Measurements from ENCODE around the gene BAZ2B. TPM values are rescaled to one million over a fixed set of nuclear protein-coding genes. Genes with fewer than 3 reads are reported as not detected.

The BAZ2B gene
- total and polyA plus RNA-seq, 2 experiments from 2014 or later, result 51.7 to 62.9 TPM

DNA sequence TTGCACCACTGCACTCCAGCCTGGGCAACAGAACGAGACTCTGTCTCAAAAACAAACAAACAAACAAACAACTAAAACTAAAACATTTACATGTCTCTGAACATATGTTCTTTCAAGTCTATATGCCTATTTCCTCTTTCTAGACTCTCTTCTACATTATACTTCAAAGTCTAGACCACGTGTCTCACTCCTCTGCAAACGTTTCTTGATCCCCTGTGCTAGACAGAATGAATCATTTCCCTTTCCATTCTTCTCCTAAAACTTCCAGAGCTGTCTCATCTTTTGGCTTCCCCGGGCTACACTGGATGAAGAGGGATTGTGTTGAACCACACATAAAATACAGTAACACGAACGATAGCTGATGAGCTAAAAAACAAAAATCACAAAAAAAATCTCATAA, 67.1 kb downstream of the BAZ2B start:
- H3K27me3 Mint-ChIP-seq (ENCODE audit: insufficient read depth, low read depth, poor library complexity), result peaks cover 2% of the 10 kb centered on the region
- no peak for ATAC-seq

More for the DNA sequence above, 67.1 kb downstream of the BAZ2B start:
- no peak for DNase-seq (ENCODE audit: low spot score)
- TF ChIP-seq POLR2AphosphoS5 (IDR thresholded peaks at IDR 0.05; ENCODE audit: low read depth), result no peak
- TF ChIP-seq, protein P1, sequence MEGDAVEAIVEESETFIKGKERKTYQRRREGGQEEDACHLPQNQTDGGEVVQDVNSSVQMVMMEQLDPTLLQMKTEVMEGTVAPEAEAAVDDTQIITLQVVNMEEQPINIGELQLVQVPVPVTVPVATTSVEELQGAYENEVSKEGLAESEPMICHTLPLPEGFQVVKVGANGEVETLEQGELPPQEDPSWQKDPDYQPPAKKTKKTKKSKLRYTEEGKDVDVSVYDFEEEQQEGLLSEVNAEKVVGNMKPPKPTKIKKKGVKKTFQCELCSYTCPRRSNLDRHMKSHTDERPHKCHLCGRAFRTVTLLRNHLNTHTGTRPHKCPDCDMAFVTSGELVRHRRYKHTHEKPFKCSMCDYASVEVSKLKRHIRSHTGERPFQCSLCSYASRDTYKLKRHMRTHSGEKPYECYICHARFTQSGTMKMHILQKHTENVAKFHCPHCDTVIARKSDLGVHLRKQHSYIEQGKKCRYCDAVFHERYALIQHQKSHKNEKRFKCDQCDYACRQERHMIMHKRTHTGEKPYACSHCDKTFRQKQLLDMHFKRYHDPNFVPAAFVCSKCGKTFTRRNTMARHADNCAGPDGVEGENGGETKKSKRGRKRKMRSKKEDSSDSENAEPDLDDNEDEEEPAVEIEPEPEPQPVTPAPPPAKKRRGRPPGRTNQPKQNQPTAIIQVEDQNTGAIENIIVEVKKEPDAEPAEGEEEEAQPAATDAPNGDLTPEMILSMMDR (conservative IDR thresholded peaks at IDR 0.05; ENCODE audit: low read depth in 2 of 2), result no peak
- no peak for TF ChIP-seq STAT1 (IDR thresholded peaks at IDR 0.05; ENCODE audit: unreplicated experiment)
- no peak for TF ChIP-seq ZNF114 (CRISPR knock-in tag; IDR thresholded peaks at IDR 0.05)
- TF ChIP-seq, protein P2, sequence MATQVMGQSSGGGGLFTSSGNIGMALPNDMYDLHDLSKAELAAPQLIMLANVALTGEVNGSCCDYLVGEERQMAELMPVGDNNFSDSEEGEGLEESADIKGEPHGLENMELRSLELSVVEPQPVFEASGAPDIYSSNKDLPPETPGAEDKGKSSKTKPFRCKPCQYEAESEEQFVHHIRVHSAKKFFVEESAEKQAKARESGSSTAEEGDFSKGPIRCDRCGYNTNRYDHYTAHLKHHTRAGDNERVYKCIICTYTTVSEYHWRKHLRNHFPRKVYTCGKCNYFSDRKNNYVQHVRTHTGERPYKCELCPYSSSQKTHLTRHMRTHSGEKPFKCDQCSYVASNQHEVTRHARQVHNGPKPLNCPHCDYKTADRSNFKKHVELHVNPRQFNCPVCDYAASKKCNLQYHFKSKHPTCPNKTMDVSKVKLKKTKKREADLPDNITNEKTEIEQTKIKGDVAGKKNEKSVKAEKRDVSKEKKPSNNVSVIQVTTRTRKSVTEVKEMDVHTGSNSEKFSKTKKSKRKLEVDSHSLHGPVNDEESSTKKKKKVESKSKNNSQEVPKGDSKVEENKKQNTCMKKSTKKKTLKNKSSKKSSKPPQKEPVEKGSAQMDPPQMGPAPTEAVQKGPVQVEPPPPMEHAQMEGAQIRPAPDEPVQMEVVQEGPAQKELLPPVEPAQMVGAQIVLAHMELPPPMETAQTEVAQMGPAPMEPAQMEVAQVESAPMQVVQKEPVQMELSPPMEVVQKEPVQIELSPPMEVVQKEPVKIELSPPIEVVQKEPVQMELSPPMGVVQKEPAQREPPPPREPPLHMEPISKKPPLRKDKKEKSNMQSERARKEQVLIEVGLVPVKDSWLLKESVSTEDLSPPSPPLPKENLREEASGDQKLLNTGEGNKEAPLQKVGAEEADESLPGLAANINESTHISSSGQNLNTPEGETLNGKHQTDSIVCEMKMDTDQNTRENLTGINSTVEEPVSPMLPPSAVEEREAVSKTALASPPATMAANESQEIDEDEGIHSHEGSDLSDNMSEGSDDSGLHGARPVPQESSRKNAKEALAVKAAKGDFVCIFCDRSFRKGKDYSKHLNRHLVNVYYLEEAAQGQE (IDR thresholded peaks at IDR 0.05; ENCODE audit: unreplicated experiment), result no peak
- TF ChIP-seq JUNB (IDR thresholded peaks at IDR 0.05; ENCODE audit: unreplicated experiment), result no peak
- TF ChIP-seq ZNF331 (CRISPR knock-in tag; IDR thresholded peaks at IDR 0.05; ENCODE audit: low read depth), result no peak
- TF ChIP-seq EZH2phosphoT487 (IDR thresholded peaks at IDR 0.05; ENCODE audit: unreplicated experiment), result no peak
- TF ChIP-seq CREB1 (CRISPR knock-in tag; IDR thresholded peaks at IDR 0.05; ENCODE audit: low read depth), result no peak
- TF ChIP-seq, protein P3, sequence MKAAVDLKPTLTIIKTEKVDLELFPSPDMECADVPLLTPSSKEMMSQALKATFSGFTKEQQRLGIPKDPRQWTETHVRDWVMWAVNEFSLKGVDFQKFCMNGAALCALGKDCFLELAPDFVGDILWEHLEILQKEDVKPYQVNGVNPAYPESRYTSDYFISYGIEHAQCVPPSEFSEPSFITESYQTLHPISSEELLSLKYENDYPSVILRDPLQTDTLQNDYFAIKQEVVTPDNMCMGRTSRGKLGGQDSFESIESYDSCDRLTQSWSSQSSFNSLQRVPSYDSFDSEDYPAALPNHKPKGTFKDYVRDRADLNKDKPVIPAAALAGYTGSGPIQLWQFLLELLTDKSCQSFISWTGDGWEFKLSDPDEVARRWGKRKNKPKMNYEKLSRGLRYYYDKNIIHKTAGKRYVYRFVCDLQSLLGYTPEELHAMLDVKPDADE (IDR thresholded peaks at IDR 0.05), result no peak
- TF ChIP-seq, protein P4, sequence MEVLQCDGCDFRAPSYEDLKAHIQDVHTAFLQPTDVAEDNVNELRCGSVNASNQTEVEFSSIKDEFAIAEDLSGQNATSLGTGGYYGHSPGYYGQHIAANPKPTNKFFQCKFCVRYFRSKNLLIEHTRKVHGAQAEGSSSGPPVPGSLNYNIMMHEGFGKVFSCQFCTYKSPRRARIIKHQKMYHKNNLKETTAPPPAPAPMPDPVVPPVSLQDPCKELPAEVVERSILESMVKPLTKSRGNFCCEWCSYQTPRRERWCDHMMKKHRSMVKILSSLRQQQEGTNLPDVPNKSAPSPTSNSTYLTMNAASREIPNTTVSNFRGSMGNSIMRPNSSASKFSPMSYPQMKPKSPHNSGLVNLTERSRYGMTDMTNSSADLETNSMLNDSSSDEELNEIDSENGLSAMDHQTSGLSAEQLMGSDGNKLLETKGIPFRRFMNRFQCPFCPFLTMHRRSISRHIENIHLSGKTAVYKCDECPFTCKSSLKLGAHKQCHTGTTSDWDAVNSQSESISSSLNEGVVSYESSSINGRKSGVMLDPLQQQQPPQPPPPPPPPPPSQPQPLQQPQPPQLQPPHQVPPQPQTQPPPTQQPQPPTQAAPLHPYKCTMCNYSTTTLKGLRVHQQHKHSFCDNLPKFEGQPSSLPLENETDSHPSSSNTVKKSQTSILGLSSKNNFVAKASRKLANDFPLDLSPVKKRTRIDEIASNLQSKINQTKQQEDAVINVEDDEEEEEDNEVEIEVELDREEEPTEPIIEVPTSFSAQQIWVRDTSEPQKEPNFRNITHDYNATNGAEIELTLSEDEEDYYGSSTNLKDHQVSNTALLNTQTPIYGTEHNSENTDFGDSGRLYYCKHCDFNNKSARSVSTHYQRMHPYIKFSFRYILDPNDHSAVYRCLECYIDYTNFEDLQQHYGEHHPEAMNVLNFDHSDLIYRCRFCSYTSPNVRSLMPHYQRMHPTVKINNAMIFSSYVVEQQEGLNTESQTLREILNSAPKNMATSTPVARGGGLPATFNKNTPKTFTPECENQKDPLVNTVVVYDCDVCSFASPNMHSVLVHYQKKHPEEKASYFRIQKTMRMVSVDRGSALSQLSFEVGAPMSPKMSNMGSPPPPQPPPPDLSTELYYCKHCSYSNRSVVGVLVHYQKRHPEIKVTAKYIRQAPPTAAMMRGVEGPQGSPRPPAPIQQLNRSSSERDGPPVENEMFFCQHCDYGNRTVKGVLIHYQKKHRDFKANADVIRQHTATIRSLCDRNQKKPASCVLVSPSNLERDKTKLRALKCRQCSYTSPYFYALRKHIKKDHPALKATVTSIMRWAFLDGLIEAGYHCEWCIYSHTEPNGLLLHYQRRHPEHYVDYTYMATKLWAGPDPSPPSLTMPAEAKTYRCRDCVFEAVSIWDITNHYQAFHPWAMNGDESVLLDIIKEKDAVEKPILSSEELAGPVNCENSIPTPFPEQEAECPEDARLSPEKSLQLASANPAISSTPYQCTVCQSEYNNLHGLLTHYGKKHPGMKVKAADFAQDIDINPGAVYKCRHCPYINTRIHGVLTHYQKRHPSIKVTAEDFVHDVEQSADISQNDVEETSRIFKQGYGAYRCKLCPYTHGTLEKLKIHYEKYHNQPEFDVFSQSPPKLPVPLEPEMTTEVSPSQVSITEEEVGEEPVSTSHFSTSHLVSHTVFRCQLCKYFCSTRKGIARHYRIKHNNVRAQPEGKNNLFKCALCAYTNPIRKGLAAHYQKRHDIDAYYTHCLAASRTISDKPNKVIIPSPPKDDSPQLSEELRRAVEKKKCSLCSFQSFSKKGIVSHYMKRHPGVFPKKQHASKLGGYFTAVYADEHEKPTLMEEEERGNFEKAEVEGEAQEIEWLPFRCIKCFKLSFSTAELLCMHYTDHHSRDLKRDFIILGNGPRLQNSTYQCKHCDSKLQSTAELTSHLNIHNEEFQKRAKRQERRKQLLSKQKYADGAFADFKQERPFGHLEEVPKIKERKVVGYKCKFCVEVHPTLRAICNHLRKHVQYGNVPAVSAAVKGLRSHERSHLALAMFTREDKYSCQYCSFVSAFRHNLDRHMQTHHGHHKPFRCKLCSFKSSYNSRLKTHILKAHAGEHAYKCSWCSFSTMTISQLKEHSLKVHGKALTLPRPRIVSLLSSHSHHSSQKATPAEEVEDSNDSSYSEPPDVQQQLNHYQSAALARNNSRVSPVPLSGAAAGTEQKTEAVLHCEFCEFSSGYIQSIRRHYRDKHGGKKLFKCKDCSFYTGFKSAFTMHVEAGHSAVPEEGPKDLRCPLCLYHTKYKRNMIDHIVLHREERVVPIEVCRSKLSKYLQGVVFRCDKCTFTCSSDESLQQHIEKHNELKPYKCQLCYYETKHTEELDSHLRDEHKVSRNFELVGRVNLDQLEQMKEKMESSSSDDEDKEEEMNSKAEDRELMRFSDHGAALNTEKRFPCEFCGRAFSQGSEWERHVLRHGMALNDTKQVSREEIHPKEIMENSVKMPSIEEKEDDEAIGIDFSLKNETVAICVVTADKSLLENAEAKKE (CRISPR knock-in tag; IDR thresholded peaks at IDR 0.05), result no peak
- TF ChIP-seq EZH2 (IDR thresholded peaks at IDR 0.05; ENCODE audit: low read depth, unreplicated experiment), result no peak
- no peak for TF ChIP-seq NANOG (IDR thresholded peaks at IDR 0.05; ENCODE audit: borderline replicate concordance)
- Histone ChIP-seq H3K4me2 (no peak overlapping the region), H3K79me2 (replicated peaks; ENCODE audit: insufficient read depth) (no peaks in the 10 kb centered on the region), H3K4me1 (ENCODE audit: insufficient read depth) (peaks cover 8% of the 10 kb centered on the region; the same call in 1 of the 2 replicates), H3K27ac (ENCODE audit: low read depth) (no peak overlapping the region), H3F3A (replicated peaks; ENCODE audit: low read depth) (no peaks in the 10 kb centered on the region), H4K20me1 (replicated peaks; ENCODE audit: insufficient read depth) (no peaks in the 10 kb centered on the region), H2AFZ (no peak overlapping the region), H3K9me2 (ENCODE audit: insufficient read depth) (no peaks in the 10 kb centered on the region), H3K36me3 (ENCODE audit: insufficient read depth) (no peaks in the 10 kb centered on the region), H3K27me3 (ENCODE audit: insufficient read depth) (no peaks in the 10 kb centered on the region), H3K4me3 (no peak overlapping the region)
- Mint-ChIP-seq H3K4me3 (no peak overlapping the region), H3K27ac (no peak overlapping the region), H3K36me3 (ENCODE audit: low read depth) (no peaks in the 10 kb centered on the region), H3K4me1 (peaks cover 23% of the 10 kb centered on the region), H3K9me3 (no peaks in the 10 kb centered on the region)

Measured in GM23338 (cell line).